HFF-Myc (cell line): Measurements from ENCODE around the gene NAA40.
A peak's percentile ranks its signal among the peaks of the same experiment; 100 is the strongest.

Experiments used
- DNase-seq: peaks from one replicate; pipeline ENCODE4 v3.0.0-alpha.2; 2011; ENCODE audit warnings: low read depth; ENCODE audit errors: extremely low read depth
- H3K4me3 ChIP-seq: replicated peaks from 2 replicates; pipeline ENCODE4 v1.5.1; 2011; ENCODE audit warnings: low read depth, mild to moderate bottlenecking, control low read depth, low read length
- CTCF ChIP-seq: IDR thresholded peaks from 2 replicates; pipeline ENCODE4 v1.5.1; 2012; ENCODE audit warnings: mild to moderate bottlenecking, low read depth, low read length, control low read depth; ENCODE audit errors: missing control alignments

The NAA40 gene

GRCh38 chr11:63897459-63898146 is 41.2 kb upstream of the NAA40 start:
- no peak for TF ChIP-seq CTCF
- no peak for DNase-seq
- no peak overlapping the region for H3K4me3 ChIP-seq

DNA sequence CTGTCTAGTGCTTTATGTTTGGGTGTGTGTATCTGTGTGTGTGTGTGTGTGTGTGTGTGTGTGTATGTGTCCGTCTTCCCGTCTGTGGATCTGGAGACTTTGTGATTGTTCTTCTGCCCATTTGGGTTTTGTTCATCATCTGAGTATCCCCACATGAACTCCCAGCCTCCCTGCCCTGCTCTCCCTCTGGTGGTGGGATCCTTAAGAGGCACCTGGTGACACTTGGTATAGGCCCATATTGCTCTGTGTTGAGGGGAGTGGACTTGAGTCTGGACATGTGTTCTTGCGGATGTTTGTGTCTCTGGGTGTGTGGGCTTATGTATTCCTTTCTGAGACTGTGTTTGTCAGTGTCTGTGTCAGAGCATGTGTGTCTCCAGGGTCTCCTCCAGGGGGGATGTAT is 37.1 kb upstream of the NAA40 start:
- TF ChIP-seq CTCF: peak; percentile 51

DNA sequence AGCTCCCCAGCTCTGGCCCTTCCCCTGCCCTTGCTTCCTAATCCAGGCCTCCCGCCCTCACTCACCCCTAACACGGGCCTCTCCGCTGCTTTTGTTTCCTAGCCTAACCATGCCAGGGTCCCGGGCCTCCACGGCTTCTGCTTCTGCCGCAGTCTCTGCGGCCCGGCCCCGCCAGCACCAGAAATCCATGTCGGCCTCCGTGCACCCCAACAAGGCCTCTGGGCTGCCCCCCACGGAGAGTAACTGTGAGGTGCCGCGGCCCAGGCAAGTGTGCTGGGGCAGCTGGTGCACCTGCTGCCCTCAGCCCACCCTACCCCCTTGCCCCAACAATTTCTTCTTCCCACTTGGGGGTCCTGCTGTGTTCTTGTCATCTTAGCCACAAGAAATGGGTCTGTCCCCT is 34.9 kb upstream of the NAA40 start:
- DNase-seq: no peak
- H3K4me3 ChIP-seq: no peak overlapping the region
- no peak for TF ChIP-seq CTCF

More for the DNA sequence above, 37.1 kb upstream of the NAA40 start:
- no peak for DNase-seq
- no peak overlapping the region for H3K4me3 ChIP-seq

- no peak for DNase-seq
- H3K4me3 ChIP-seq: no peak overlapping the region
- no peak for TF ChIP-seq CTCF
Observed at GRCh38 chr11:63904743-63905142, 34.1 kb upstream of the NAA40 start.

DNA sequence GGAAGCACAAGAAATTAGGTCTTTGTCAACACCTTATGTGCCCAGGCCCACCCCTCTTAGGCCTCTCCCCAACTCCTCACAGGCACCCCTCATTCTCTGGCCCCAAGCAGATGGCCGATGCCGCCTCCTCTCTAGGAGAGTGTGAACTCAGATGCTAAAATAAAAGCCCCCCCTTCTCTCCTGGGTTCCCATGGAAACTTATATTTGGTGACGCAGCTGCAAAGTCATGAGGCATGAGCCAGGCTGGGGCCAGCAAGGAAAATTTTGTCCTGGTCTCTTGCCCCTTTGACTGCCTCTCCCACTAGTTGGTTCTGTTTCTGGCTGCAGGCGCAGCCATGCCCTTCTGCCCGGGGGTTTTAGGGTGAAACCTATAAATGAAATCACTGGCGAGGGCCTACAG is 33.6 kb upstream of the NAA40 start:
- no peak overlapping the region for H3K4me3 ChIP-seq
- no peak for TF ChIP-seq CTCF
- DNase-seq: no peak

DNA sequence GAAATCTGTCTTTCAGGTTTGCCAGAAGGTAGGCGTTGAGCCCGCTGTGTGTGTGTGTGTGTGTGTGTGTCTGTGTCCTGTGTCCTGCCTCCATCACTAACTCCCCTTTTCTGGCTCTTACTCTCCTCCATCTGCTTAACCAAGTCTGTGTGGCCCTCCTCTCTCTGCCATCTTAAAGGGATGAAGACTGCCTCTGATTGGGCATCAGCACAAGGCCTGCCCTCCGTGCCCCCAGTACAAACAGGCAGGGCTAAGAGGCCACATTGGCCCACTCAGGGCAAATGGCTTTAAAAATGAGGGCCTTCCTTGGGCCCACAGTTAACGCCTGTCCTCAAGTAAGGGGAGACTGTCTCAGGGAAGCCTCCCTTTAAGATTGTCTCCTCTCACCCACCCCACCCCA is 32.7 kb upstream of the NAA40 start:
- no peak for TF ChIP-seq CTCF
- no peak overlapping the region for H3K4me3 ChIP-seq
- DNase-seq: no peak

DNA sequence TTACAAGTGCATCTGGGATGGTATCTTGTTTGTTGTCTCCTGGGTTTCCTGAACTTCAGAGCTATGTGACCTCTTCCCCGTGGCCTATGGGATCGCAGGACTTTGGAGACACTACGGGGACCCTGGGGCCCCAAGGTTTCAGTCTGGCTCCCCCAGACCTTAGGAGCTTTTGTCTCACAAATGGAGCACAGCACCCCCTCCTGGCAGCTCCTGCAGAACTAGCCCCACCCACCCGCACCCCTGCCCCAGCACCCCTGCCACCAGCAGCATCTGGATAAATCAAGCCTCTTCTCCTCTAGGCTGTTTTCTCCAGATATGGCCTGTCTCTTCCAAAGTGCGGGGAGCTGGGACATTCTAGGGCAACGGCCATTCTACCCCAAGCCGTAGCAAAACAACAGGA is 32.2 kb upstream of the NAA40 start:
- peak; percentile 5 for TF ChIP-seq CTCF
- DNase-seq: no peak
- H3K4me3 ChIP-seq: no peak overlapping the region
